SU-DHL-6 (cell line): ENCODE measurements around the gene EGFL7.

Experiments used
- H2AFZ ChIP-seq: fragments of 200-600 bp; sonication (generic); 2 replicates; pipeline ENCODE4 v1.6.1; 2014; ENCODE audit warnings: low read depth, mild to moderate bottlenecking, moderate library complexity, mixed read lengths, antibody characterized with exemption, low read length; ENCODE audit not compliant: severe bottlenecking
- H3F3A ChIP-seq: fragments of 200-600 bp; shearing (Covaris generic); 2 replicates; pipeline ENCODE4 v1.6.0; 2016; ENCODE audit warnings: antibody characterized with exemption, mild to moderate bottlenecking; ENCODE audit not compliant: insufficient read depth
- H3K27ac ChIP-seq: fragments of 200-600 bp; sonication (generic); 2 replicates; pipeline ENCODE4 v1.5.1; 2016; ENCODE audit warnings: low read depth, mild to moderate bottlenecking, low read length, moderate library complexity, mixed read lengths
- H3K27me3 ChIP-seq: fragments of 200-600 bp; sonication (generic), shearing (Covaris generic); 2 replicates; pipeline ENCODE4 v1.6.0; 2014; ENCODE audit warnings: mild to moderate bottlenecking, low read length
- H3K36me3 ChIP-seq: fragments of 200-600 bp; sonication (generic); 2 replicates; pipeline ENCODE4 v1.6.1; 2014; ENCODE audit warnings: mild to moderate bottlenecking, low read length, mixed read lengths
- H3K4me2 ChIP-seq: fragments of 300-600, 200-600 bp; shearing (Covaris generic), sonication (generic); 2 replicates; pipeline ENCODE4 v1.6.0; 2014; ENCODE audit warnings: low read length, low read depth, mild to moderate bottlenecking; ENCODE audit not compliant: poor library complexity, severe bottlenecking
- H3K4me3 ChIP-seq: fragments of 200-600 bp; sonication (generic); 2 replicates; pipeline ENCODE4 v1.5.1; 2014; ENCODE audit warnings: antibody characterized with exemption, low read length, mild to moderate bottlenecking, mixed read lengths; ENCODE audit not compliant: insufficient read depth, poor library complexity, severe bottlenecking
- H3K79me2 ChIP-seq: fragments of 200-600 bp; sonication (generic); 2 replicates; pipeline ENCODE4 v1.6.1; 2014; ENCODE audit warnings: mild to moderate bottlenecking, low read length, moderate library complexity; ENCODE audit not compliant: insufficient read depth
- H3K9ac ChIP-seq: fragments of 200-600 bp; sonication (generic); 2 replicates; pipeline ENCODE4 v1.7.0; 2014; ENCODE audit warnings: mild to moderate bottlenecking, low read length
- H3K9me2 ChIP-seq: fragments of 200-600 bp; sonication (generic); replicated peaks from 2 replicates; pipeline ENCODE4 v1.6.1; 2014; ENCODE audit warnings: low read length; ENCODE audit not compliant: insufficient read depth
- H3K9me3 ChIP-seq: fragments of 200-600 bp; sonication (generic); 2 replicates; pipeline ENCODE4 v1.6.1; 2014; ENCODE audit warnings: low read length, mixed read lengths; ENCODE audit not compliant: insufficient read depth
- H4K20me1 ChIP-seq: fragments of 200-600 bp; sonication (generic); 2 replicates; pipeline ENCODE4 v1.6.1; 2014; ENCODE audit warnings: low read depth, mild to moderate bottlenecking, antibody characterized with exemption, low read length, moderate library complexity, mixed read lengths
- EZH2phosphoT487 ChIP-seq: fragments of 200-600 bp; sonication (generic), shearing (Covaris generic); conservative IDR thresholded peaks from 2 replicates; pipeline ENCODE4 v1.6.1; 2018; ENCODE audit warnings: mild to moderate bottlenecking, antibody characterized with exemption, low read length, moderate library complexity, mixed read lengths
- TF ChIP-seq, protein P1 (sequence below): fragments of 200-600 bp; sonication (generic); IDR thresholded peaks from one replicate; pipeline ENCODE4 v1.5.1; 2017; ENCODE audit warnings: antibody characterized with exemption, mild to moderate bottlenecking, low read length, moderate library complexity; ENCODE audit not compliant: insufficient read depth, poor library complexity, severe bottlenecking

EGFL7 gene

DNA sequence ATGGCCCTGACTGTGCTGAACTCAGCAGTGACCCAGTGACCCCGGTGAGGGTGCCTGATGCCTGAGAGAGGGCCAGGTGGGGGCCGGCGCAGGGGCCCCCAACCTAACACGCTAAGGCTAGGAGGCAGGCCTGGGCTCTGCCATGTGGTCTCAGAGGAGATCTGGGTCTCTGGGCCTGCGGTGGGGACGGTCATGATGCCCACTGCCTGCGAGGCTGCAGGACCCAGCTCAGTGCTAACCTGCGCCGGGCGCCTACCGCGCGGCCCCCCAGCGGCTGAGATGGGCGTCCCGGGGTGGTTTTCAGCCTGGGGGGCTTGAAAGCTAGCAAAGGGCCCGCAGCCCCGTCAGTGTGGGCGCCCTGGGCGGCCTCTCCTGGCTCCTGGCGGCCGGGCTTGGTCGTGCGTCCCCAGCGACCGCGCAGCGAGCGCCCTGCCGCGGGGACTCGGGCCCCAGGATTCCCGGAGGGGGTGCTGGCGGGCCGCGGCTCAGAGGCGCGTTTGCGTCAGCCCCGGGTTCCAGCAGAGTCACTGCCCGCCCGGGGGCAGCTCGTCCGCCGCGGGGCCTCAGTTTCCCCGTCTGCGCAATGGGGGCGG, 2.5 kb downstream of the EGFL7 start:
- no peak overlapping the region for H3K4me2 ChIP-seq
- no peak overlapping the region for H2AFZ ChIP-seq
- no peaks in the 10 kb centered on the region for H3K79me2 ChIP-seq
- TF ChIP-seq, protein P1, sequence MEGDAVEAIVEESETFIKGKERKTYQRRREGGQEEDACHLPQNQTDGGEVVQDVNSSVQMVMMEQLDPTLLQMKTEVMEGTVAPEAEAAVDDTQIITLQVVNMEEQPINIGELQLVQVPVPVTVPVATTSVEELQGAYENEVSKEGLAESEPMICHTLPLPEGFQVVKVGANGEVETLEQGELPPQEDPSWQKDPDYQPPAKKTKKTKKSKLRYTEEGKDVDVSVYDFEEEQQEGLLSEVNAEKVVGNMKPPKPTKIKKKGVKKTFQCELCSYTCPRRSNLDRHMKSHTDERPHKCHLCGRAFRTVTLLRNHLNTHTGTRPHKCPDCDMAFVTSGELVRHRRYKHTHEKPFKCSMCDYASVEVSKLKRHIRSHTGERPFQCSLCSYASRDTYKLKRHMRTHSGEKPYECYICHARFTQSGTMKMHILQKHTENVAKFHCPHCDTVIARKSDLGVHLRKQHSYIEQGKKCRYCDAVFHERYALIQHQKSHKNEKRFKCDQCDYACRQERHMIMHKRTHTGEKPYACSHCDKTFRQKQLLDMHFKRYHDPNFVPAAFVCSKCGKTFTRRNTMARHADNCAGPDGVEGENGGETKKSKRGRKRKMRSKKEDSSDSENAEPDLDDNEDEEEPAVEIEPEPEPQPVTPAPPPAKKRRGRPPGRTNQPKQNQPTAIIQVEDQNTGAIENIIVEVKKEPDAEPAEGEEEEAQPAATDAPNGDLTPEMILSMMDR, result no peak
- no peak for TF ChIP-seq EZH2phosphoT487
- H3K27me3 ChIP-seq, result no peaks in the 10 kb centered on the region
- H3K9me2 ChIP-seq, result no peaks in the 10 kb centered on the region
- H3K9ac ChIP-seq, result no peak overlapping the region
- H3F3A ChIP-seq, result no peaks in the 10 kb centered on the region
- no peaks in the 10 kb centered on the region for H3K36me3 ChIP-seq
- H3K4me3 ChIP-seq, result no peak overlapping the region
- H3K9me3 ChIP-seq, result no peaks in the 10 kb centered on the region
- no peak overlapping the region for H3K27ac ChIP-seq
- H4K20me1 ChIP-seq, result no peaks in the 10 kb centered on the region

DNA sequence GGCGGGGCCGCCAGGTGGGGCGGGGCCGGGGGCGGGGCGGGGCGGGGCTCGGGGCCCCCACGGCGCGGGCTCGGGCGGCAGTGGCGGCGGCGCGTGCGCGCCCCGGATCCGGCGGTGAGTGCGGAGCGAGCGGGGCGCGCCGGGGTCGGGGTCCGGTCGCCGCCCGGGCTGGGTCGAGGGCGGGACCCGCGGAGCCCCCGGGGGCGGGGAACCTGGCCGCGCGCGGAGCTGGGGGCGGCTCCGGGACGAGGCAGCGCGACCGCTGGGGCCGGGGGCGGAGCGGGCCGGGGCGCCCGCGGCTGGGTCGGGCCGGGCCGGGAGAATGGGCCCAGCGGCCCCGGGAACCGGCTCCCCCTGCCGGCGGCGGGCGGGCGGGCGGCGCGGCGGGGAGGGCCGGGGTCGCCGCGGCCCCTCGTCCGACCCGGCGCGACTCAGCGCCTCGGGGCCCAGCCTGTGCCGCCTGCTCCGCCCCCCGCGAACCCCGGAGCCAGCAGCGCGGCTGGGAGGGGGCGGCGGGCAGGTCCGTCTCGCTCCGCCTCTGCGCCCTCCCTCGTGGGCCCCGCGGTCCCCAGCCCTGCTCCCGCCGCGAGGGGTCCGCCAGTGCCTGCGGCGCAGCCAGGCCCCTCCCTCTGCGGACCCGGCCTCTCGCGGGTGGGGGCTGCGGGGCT, 3.1 kb downstream of the EGFL7 start:
- Histone ChIP-seq H3K9ac (no peak overlapping the region), H3K9me3 (no peaks in the 10 kb centered on the region), H4K20me1 (no peaks in the 10 kb centered on the region), H3K36me3 (no peaks in the 10 kb centered on the region), H3K27ac (no peak overlapping the region), H3K9me2 (no peaks in the 10 kb centered on the region), H3K4me3 (no peak overlapping the region), H3K79me2 (no peaks in the 10 kb centered on the region), H3K4me2 (no peak overlapping the region), H3K27me3 (no peaks in the 10 kb centered on the region), H3F3A (no peaks in the 10 kb centered on the region), H2AFZ (no peak overlapping the region)
- no peak for TF ChIP-seq EZH2phosphoT487
- TF ChIP-seq, protein P1, result no peak

DNA sequence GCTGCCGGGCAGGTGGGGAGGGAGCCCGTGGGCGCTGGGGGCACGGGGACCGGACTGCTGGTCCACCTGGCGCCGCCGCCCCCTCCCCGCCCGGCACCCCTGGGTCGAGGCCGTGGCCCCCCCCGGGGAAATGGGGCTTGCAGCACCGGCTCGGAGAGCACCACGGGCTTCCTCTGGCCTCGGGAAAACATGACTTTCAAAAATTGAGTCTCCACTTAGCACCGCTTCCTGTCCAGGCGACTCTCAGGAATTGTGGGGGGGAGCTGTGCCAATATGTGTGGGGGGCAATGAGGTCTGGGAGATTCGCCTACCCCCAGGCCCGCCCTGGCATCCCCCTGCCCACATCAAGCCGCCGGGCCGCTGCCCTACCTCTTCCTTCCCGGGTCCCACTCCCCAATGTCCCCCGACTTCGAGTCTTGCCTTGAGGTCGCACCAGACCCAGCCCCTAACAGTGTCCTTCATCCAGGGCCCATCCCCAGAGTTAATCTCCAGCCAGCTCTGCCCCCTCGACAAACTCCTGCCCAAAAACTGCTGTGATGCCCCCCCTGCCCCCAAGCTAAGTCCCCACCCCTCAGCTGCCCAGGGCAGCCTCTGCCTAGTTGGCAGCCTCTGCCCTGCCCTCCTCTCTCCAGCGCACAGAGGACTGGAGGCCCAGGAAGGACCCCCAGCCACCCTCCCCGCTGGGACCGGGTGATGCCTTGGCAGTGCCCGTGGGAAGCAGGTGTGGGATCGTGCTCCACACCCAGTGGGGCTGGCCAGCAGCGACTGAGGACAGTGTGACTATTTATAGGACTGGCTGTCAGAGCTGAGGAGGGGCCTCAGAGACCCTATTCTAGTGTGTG, 3.9 kb downstream of the EGFL7 start:
- Histone ChIP-seq H3K27me3 (no peaks in the 10 kb centered on the region), H3F3A (no peaks in the 10 kb centered on the region), H3K9me3 (no peaks in the 10 kb centered on the region), H3K9me2 (no peaks in the 10 kb centered on the region), H3K27ac (no peak overlapping the region), H2AFZ (no peak overlapping the region), H3K4me3 (no peak overlapping the region), H4K20me1 (no peaks in the 10 kb centered on the region), H3K79me2 (no peaks in the 10 kb centered on the region), H3K36me3 (no peaks in the 10 kb centered on the region), H3K9ac (no peak overlapping the region), H3K4me2 (no peak overlapping the region)
- TF ChIP-seq, protein P1, result no peak
- TF ChIP-seq EZH2phosphoT487, result no peak
